Glutamatergic neuron (in vitro differentiated cells): ENCODE measurements around the gene RAPGEF1. TPM values are rescaled to one million over a fixed set of nuclear protein-coding genes. Genes with fewer than 3 reads are reported as not detected.

Experiments used
- DNase-seq: peaks from one replicate; pipeline ENCODE4 v3.0.0; 2022
- H3K27ac Mint-ChIP-seq: one replicate; pipeline ENCODE4 v1.8.0; 2020; ENCODE audit warnings: mild to moderate bottlenecking, mixed read lengths, inconsistent platforms; ENCODE audit not compliant: unreplicated experiment
- H3K27me3 Mint-ChIP-seq: one replicate; pipeline ENCODE4 v1.8.0; 2020; ENCODE audit warnings: mild to moderate bottlenecking, moderate library complexity, mixed read lengths, inconsistent platforms; ENCODE audit not compliant: unreplicated experiment
- H3K36me3 Mint-ChIP-seq: one replicate; pipeline ENCODE4 v1.8.0; 2020; ENCODE audit warnings: mild to moderate bottlenecking, mixed read lengths, inconsistent platforms; ENCODE audit not compliant: unreplicated experiment
- H3K4me1 Mint-ChIP-seq: one replicate; pipeline ENCODE4 v1.8.0; 2020; ENCODE audit warnings: mild to moderate bottlenecking, low read depth, mixed read lengths, inconsistent platforms; ENCODE audit not compliant: unreplicated experiment
- H3K4me3 Mint-ChIP-seq: one replicate; pipeline ENCODE4 v1.8.0; 2020; ENCODE audit warnings: mild to moderate bottlenecking, mixed read lengths, inconsistent platforms; ENCODE audit not compliant: unreplicated experiment
- H3K9me3 Mint-ChIP-seq: one replicate; pipeline ENCODE4 v1.8.0; 2020; ENCODE audit warnings: mild to moderate bottlenecking, moderate library complexity, mixed read lengths, inconsistent platforms; ENCODE audit not compliant: unreplicated experiment
- total RNA-seq: library from RNA; stranded (reverse); fragmentation: NEBNext Ultra II Directional; extraction: Animal tissue kit (Norgen Biotek cat#: 25700); gene quantifications from one replicate; pipeline ENCODE4 v1.2.1, GENCODE V29; 2021; ENCODE audit not compliant: unreplicated experiment
- TF ChIP-seq, protein P1 (sequence below): fragments of 200-600 bp; sonication (generic); IDR thresholded peaks from one replicate; pipeline ENCODE4 v1.5.0; 2021; ENCODE audit not compliant: partially characterized antibody, unreplicated experiment

Gene RAPGEF1
- total RNA-seq, 1 donor from 2014 or later, result 319 TPM

DNA sequence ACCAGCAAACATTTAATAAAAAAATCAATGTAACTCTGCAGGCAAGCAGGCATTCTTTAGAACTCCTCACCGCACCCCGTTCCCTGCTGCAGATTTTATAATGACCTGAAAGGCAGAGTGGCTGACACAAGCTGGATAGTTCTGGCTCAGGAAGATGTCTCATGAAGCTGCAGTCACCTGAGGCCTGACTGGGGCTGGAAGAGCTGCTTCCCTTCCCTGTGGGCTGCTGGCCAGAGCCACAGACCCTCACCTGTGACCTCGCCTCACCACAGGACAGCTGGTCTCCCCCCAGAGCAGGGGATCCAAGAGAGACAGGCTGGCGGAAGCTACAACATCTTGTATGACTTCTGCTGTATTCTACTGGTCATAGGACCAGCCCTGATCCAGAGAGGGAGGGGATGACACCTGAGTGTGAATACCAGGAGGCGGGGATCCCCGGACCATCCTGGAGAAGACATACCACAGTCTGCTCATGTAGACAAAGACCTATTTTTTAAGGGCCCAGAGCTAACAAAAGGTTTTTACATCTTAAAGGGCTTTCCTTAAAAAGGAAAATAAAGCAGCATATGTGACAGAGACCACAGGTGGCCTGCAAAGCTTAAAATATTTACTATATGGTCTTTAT is 43.9 kb downstream of the RAPGEF1 start:
- H3K27ac Mint-ChIP-seq, result peak overlapping the region; percentile 88
- peak overlapping the region; percentile 74 for H3K4me3 Mint-ChIP-seq
- DNase-seq, result no peak
- H3K4me1 Mint-ChIP-seq, result peaks cover 73% of the 10 kb centered on the region
- H3K9me3 Mint-ChIP-seq, result peaks cover 10% of the 10 kb centered on the region
- H3K27me3 Mint-ChIP-seq, result peaks cover 14% of the 10 kb centered on the region
- TF ChIP-seq, protein P1, sequence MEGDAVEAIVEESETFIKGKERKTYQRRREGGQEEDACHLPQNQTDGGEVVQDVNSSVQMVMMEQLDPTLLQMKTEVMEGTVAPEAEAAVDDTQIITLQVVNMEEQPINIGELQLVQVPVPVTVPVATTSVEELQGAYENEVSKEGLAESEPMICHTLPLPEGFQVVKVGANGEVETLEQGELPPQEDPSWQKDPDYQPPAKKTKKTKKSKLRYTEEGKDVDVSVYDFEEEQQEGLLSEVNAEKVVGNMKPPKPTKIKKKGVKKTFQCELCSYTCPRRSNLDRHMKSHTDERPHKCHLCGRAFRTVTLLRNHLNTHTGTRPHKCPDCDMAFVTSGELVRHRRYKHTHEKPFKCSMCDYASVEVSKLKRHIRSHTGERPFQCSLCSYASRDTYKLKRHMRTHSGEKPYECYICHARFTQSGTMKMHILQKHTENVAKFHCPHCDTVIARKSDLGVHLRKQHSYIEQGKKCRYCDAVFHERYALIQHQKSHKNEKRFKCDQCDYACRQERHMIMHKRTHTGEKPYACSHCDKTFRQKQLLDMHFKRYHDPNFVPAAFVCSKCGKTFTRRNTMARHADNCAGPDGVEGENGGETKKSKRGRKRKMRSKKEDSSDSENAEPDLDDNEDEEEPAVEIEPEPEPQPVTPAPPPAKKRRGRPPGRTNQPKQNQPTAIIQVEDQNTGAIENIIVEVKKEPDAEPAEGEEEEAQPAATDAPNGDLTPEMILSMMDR, result no peak
- no peaks in the 10 kb centered on the region for H3K36me3 Mint-ChIP-seq

DNA sequence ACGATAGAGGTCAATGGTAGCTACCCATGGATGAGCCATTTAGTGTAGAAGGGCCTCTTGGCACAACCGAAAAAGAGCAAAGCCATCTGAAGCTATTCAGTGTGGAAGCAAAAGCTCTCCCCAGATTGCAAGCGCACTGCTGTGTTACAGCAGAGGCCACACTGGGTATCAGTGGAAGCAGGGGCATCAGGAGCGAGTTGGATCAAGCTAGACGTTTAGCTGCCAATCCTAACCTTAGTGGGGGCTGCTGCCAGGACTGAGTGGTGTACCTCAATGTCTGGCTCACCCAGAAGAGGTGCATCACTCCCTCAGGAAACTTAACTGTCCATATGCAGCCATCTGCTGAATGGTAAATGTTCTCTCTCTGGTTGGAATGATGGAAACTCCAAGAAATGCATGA is 44.5 kb downstream of the RAPGEF1 start:
- TF ChIP-seq, protein P1, result no peak
- no peak for DNase-seq
- H3K27me3 Mint-ChIP-seq, result peaks cover 14% of the 10 kb centered on the region
- peak overlapping the region; percentile 88 for H3K27ac Mint-ChIP-seq
- H3K4me3 Mint-ChIP-seq, result peak overlapping the region; percentile 74
- peaks cover 10% of the 10 kb centered on the region for H3K9me3 Mint-ChIP-seq
- H3K36me3 Mint-ChIP-seq, result no peaks in the 10 kb centered on the region
- peaks cover 72% of the 10 kb centered on the region for H3K4me1 Mint-ChIP-seq

DNA sequence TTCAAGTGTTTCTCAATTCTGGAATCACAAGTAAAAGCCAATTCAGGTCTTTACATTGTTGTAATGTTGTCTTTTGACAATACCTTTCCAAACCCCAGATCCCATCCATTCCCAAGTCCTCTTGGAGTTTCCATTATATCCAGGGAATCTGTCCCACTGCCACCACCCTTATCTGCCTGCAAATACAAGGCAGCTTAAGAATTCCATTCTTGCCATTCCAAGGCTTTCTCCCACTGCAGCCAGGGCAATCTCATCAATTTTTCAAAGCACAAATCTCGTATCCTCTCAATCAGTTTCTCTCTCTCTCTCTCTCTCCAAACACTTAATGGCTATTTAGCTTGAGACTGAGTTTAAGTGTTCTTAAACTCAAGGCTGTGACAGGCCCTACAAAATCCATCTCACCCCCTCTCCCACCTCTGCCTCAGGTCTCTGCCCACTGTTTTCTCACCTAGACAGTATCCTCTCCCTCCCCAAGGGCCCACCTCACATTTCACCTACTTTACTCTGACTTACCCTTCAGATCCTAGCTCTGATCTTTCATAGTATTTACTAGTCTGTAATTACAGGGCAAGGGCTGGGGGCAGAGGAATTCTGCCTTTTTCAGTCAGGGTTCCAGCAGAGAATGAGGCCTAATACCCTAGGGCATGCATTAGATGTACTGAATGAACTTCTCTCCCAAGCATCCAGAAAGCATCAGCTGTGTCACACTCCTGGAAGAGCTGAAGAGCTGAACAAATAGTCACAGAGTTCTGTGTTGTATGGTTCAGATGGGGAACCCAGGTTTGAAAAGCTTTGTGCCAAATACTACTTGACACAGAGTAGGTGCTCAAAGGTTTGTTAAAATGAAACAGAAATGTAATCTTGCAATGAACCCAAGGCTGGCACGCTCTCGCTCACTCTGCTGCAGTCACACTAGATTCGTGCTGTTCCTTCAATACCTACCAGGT is 46.0 kb downstream of the RAPGEF1 start:
- peak overlapping the region; percentile 20 for H3K4me3 Mint-ChIP-seq
- TF ChIP-seq, protein P1, result no peak
- H3K9me3 Mint-ChIP-seq, result peaks cover 3% of the 10 kb centered on the region
- H3K27me3 Mint-ChIP-seq, result peaks cover 8% of the 10 kb centered on the region
- H3K36me3 Mint-ChIP-seq, result no peaks in the 10 kb centered on the region
- peak overlapping the region; percentile 76 for H3K27ac Mint-ChIP-seq
- peaks cover 67% of the 10 kb centered on the region for H3K4me1 Mint-ChIP-seq
- DNase-seq, result no peak

DNA sequence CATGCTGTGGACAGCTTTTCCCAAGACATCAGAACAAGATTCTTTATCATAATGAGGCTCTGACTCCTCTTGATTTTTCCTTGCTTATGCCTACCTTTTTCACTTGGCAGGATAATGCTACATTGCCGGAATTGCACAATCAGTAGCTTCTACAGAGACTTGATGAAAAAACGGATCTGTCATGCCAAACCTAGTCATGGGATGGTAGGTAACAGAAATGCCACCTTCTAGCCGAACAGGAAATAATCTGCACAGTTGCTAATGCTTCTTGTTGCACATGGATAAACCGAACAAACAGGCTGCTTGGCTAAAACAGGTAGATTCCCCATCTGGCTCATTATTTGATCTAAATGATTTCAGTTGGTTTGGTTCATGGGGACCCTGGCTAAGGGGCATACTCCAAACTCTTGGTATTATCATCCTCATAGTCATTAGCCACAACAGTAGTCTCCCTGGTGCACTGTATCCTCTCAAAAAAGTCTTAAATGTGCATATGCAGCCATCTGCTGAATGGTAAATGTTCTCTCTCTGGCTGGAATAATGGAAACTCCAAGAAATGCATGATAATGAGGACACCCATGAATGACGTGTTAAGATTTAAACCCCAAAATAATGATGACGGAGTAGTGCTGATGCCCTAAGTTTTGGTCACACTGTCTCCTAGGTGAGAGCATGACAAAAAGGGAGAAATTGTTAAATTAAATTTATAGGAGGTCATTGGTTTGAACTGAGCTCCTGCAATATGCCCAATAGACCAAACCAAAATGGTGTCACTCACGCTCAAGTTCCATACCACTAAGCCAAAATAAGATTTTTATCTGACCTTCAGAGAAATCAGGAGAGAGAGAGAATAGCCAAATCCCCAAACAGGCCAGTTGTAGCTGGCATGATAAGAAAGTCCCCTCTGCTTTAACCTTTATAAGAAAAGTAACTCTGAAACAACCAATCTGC is 47.0 kb downstream of the RAPGEF1 start:
- Mint-ChIP-seq H3K9me3 (peaks cover 3% of the 10 kb centered on the region), H3K36me3 (no peaks in the 10 kb centered on the region), H3K4me3 (peak overlapping the region; percentile 10), H3K4me1 (peaks cover 62% of the 10 kb centered on the region), H3K27me3 (peaks cover 7% of the 10 kb centered on the region), H3K27ac (peak overlapping the region; percentile 18)
- TF ChIP-seq, protein P1, result no peak
- no peak for DNase-seq
